Keratinocyte (primary cell): ENCODE measurements around the gene BTRC. TPM values are rescaled to one million over a fixed set of nuclear protein-coding genes. Genes with fewer than 3 reads are reported as not detected.
"Not testable (repeated sequence)": the region's sequence is repeated elsewhere in the genome, so short reads cannot be mapped to it uniquely, and the experiment has no call there.

Experiments used
- DNase-seq: peaks from one replicate; pipeline ENCODE4 v3.0.0-alpha.2; 2011; ENCODE audit warnings: low read depth, missing footprints, low spot score
- FAIRE-seq: peaks from 2 replicates; lab custom pipeline; 2011; peaks lifted over from hg19 to GRCh38; lab: Jason Lieb, UNC
- H2AFZ ChIP-seq: 2 replicates; pipeline ENCODE4 v1.6.0; 2012; ENCODE audit warnings: low read length, control low read depth, inconsistent platforms; ENCODE audit not compliant: control insufficient read depth
- H3K27ac ChIP-seq: 2 replicates; pipeline ENCODE4 v1.5.1; 2011; ENCODE audit warnings: low read length; ENCODE audit not compliant: control insufficient read depth, insufficient read depth
- H3K27me3 ChIP-seq: 3 replicates; pipeline ENCODE4 v1.6.0; 2011; ENCODE audit warnings: low read length; ENCODE audit not compliant: control insufficient read depth, insufficient read depth; ENCODE audit errors: extremely low read depth
- H3K36me3 ChIP-seq, 2 experiments: 2 replicates in 1 of 2; 3 replicates in 1 of 2; pipeline ENCODE4 v1.5.1; 2011; ENCODE audit warnings: low read length in 2 of 2, mild to moderate bottlenecking in 1 of 2; ENCODE audit not compliant: control insufficient read depth in 2 of 2, insufficient read depth in 2 of 2; ENCODE audit errors: extremely low read depth in 1 of 2
- H3K4me1 ChIP-seq: 3 replicates; pipeline ENCODE4 v1.5.1; 2011; ENCODE audit warnings: low read length; ENCODE audit not compliant: control insufficient read depth, insufficient read depth; ENCODE audit errors: extremely low read depth
- H3K4me2 ChIP-seq: 3 replicates; pipeline ENCODE4 v1.6.0; 2011; ENCODE audit warnings: low read depth, low read length; ENCODE audit not compliant: control insufficient read depth, insufficient read depth; ENCODE audit errors: extremely low read depth
- H3K4me3 ChIP-seq, 3 experiments: fragments of 200-600 bp in 1 of 3; sonication (generic) in 1 of 3; 2 replicates in 2 of 3; 3 replicates in 1 of 3; pipeline ENCODE4 v1.5.1; 2011 to 2016; ENCODE audit warnings: low read length in 3 of 3, mild to moderate bottlenecking in 3 of 3, control low read depth in 2 of 3, inconsistent platforms in 1 of 3, low read depth in 1 of 3, mixed read lengths in 1 of 3, mixed run types in 1 of 3, moderate library complexity in 1 of 3; ENCODE audit not compliant: control insufficient read depth in 2 of 3, insufficient read depth in 2 of 3; ENCODE audit errors: extremely low read depth in 1 of 3
- H3K79me2 ChIP-seq: 2 replicates; pipeline ENCODE4 v1.6.0; 2012; ENCODE audit warnings: low read length; ENCODE audit not compliant: control insufficient read depth, insufficient read depth
- H3K9ac ChIP-seq: 3 replicates; pipeline ENCODE4 v1.6.0; 2011; ENCODE audit warnings: low read length; ENCODE audit not compliant: control insufficient read depth, insufficient read depth; ENCODE audit errors: extremely low read depth
- H3K9me1 ChIP-seq: 3 replicates; pipeline ENCODE4 v1.6.0; 2011; ENCODE audit warnings: low read length; ENCODE audit not compliant: control insufficient read depth, insufficient read depth; ENCODE audit errors: extremely low read depth
- H3K9me3 ChIP-seq: 2 replicates; pipeline ENCODE4 v1.5.1; 2012; ENCODE audit warnings: low read depth, low read length; ENCODE audit not compliant: control insufficient read depth
- H4K20me1 ChIP-seq: 3 replicates; pipeline ENCODE4 v1.6.0; 2011; ENCODE audit warnings: low read length; ENCODE audit not compliant: control insufficient read depth, insufficient read depth; ENCODE audit errors: extremely low read depth
- EZH2 ChIP-seq: IDR thresholded peaks from one replicate; pipeline ENCODE4 v1.6.1; 2012; ENCODE audit warnings: inconsistent platforms, mild to moderate bottlenecking, low read length, moderate library complexity
- dilution Hi-C: fragments of 300-500 bp; cut with MboI; formaldehyde crosslinking; loops from one replicate; pipeline ENCODE4 v1.7.0; 2020; ENCODE audit warnings: low sequenced_read_pairs; ENCODE audit not compliant: extremely low pct_ligation_motif_present
- polyA plus RNA-seq, 5 experiments: library from polyadenylated mRNA; depleted of rRNA in 3 of 5; stranded (reverse) in 3 of 5; stranded (forward) in 1 of 5; unstranded in 1 of 5; fragments of >200 nt; gene quantifications; 1 replicate in 1 of 5; 2 replicates in 3 of 5; 3 replicates in 1 of 5; pipeline versions ENCODE4 v1.2.1 to v1.2.3, GENCODE V29; 2011 to 2012; ENCODE audit warnings: missing spikeins in 2 of 5, low read depth in 1 of 5, low replicate concordance in 1 of 5
- TF ChIP-seq, protein P1 (sequence below), 3 experiments: IDR thresholded peaks in 1 of 3; conservative IDR thresholded peaks in 1 of 3; optimal IDR thresholded peaks in 1 of 3; 2 replicates in 2 of 3; 3 replicates in 1 of 3; pipeline versions ENCODE3 to v1.5.1; 2011; ENCODE audit warnings: low read length in 3 of 3, mild to moderate bottlenecking in 3 of 3, moderate library complexity in 2 of 3, control low read depth in 1 of 3, inconsistent platforms in 1 of 3; ENCODE audit not compliant: insufficient read depth in 2 of 3; ENCODE audit errors: extremely low read depth in 1 of 3

BTRC gene
- polyA plus RNA-seq, 1 donor (not counting 4 experiments of a cell fraction or from before 2014, with no cell fraction given) = 21.7 TPM

DNA sequence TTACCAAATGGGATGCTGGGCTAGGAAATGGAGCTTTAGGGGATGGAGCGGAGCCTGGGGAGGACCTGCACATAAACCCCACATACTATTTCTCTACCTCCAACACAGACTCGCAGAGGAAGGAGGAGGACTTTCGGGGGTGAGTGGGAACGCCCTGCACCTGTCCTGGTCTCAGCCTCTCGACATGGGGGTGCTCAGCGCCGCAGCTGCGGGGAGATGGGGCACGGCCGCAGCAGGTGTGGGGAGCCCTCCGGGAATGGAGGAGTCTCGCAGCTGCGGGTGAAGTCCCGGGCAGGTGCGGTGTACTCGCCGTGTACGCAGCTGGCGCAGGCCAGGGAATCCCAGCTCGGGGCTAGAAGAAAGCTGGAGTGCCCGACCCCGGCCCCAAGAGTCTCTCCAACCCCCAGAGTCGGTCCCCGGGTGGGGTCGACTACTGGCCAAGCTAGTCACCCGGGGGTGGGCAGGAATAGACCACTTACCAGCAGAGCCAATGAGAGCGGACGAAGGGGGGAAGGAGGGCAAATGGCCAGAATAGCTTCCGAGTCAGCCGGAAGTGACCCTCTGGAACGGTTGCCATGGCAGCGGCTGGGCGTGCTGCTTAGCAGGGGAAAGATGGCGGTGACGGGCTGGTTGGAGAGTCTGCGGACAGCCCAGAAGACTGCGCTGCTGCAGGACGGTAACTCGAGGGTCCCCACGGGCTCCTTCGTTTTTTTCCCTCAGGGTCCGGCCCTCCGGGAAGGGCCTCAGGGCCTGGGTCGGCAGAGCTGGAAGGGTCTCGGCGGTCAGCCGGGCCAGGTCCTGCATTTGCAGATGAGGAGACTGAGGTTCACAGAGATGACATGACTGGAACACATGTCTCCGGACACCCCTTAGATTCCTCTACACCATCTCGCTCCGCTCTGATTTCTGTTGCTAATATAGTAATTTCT, 234.0 kb downstream of the BTRC start, which contains the start of the genes DPCD and POLL:
DPCD (plus strand) TSS at position 597 of the 929 bp plus-strand sequence; CDS start at position 613, 16 bp downstream.
POLL (minus strand) TSS at position 533 of the 929 bp plus-strand sequence. CDS start 897 bp downstream, outside the sequence.
- Histone ChIP-seq H3K4me1 (peaks cover 17% of the 10 kb centered on the region), H3K4me2 (peak within 1 kb of the TSS; percentile 98), H3K27ac (peak within 1 kb of the TSS; percentile 42), H3K4me3 (peak within 1 kb of the TSS; percentile 64 to 97 (median 66)), H3K79me2 (peaks cover 11% of the 10 kb centered on the region), H3K9ac (peak within 1 kb of the TSS; percentile 73), H3K27me3 (no peaks in the 10 kb centered on the region), H3K9me1 (no peaks in the 10 kb centered on the region), H3K9me3 (no peaks in the 10 kb centered on the region), H4K20me1 (no peaks in the 10 kb centered on the region), H2AFZ (peak within 1 kb of the TSS; percentile 94), H3K36me3 (peaks cover 5 to 8% of the 10 kb centered on the region in 2 experiments)
- TF ChIP-seq, protein P1, sequence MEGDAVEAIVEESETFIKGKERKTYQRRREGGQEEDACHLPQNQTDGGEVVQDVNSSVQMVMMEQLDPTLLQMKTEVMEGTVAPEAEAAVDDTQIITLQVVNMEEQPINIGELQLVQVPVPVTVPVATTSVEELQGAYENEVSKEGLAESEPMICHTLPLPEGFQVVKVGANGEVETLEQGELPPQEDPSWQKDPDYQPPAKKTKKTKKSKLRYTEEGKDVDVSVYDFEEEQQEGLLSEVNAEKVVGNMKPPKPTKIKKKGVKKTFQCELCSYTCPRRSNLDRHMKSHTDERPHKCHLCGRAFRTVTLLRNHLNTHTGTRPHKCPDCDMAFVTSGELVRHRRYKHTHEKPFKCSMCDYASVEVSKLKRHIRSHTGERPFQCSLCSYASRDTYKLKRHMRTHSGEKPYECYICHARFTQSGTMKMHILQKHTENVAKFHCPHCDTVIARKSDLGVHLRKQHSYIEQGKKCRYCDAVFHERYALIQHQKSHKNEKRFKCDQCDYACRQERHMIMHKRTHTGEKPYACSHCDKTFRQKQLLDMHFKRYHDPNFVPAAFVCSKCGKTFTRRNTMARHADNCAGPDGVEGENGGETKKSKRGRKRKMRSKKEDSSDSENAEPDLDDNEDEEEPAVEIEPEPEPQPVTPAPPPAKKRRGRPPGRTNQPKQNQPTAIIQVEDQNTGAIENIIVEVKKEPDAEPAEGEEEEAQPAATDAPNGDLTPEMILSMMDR (optimal IDR thresholded peaks at IDR 0.05 in 1 of 3, IDR thresholded peaks at IDR 0.05 in 1 of 3, conservative IDR thresholded peaks at IDR 0.05 in 1 of 3; ENCODE audit: extremely low read depth in 1 of 3, insufficient read depth in 2 of 3, low read length in 3 of 3) = no peak
- no peak for TF ChIP-seq EZH2
- DNase-seq (no peak), FAIRE-seq (peak; percentile 85)
- dilution Hi-C loops = no loop called here

DNA sequence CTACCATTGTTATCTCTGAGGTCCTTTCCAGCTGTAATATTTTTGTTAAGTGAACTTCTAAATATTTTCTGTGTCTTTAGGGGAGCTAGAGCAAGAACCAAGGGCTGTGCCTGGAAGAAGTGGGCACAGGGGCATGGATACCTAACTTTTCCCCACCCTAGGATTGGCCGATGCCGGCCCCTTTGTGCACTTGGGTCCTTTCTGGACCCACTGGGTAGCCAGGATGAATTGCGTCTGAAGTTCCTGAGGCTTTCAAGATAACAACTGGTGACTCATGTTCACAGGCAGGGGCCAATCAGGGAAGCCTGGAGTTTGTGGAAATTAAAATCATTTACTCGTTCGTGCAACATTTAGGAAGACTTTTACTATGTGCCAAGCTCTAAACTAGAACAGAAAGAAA, 234.9 kb downstream of the BTRC start:
- FAIRE-seq = no peak
- peak overlapping the region; percentile 98 for H3K4me2 ChIP-seq
- H3K36me3 ChIP-seq = peaks cover 1 to 3% of the 10 kb centered on the region in 2 experiments
- H3K9me3 ChIP-seq = no peaks in the 10 kb centered on the region
- DNase-seq = no peak
- peaks cover 17% of the 10 kb centered on the region for H3K4me1 ChIP-seq
- TF ChIP-seq, protein P1 (optimal IDR thresholded peaks at IDR 0.05 in 1 of 3, IDR thresholded peaks at IDR 0.05 in 1 of 3, conservative IDR thresholded peaks at IDR 0.05 in 1 of 3; ENCODE audit: extremely low read depth in 1 of 3, insufficient read depth in 2 of 3, low read length in 3 of 3) = no peak
- dilution Hi-C loops = no loop called here
- H3K27ac ChIP-seq = peak overlapping the region; percentile 42
- no peaks in the 10 kb centered on the region for H3K27me3 ChIP-seq
- H3K4me3 ChIP-seq = peak overlapping the region; percentile 64 to 97 (median 66)
- peak overlapping the region; percentile 73 for H3K9ac ChIP-seq
- H3K9me1 ChIP-seq = no peaks in the 10 kb centered on the region
- no peaks in the 10 kb centered on the region for H4K20me1 ChIP-seq
- H3K79me2 ChIP-seq = peaks cover 11% of the 10 kb centered on the region
- peak overlapping the region; percentile 18 for H2AFZ ChIP-seq

- dilution Hi-C loops, H3K4me2 ChIP-seq: not testable (repeated sequence)
Measured at GRCh38 chr10:101593331-101593730, 239.4 kb downstream of the BTRC start.

More at GRCh38 chr10:101593331-101593730, 239.4 kb downstream of the BTRC start:
- not testable (repeated sequence) for FAIRE-seq, H3K4me1 ChIP-seq, H3K27me3 ChIP-seq, H3K36me3 ChIP-seq, H3K9me1 ChIP-seq, DNase-seq, H3K79me2 ChIP-seq, H2AFZ ChIP-seq, H3K9ac ChIP-seq, H3K4me3 ChIP-seq, H3K9me3 ChIP-seq, H4K20me1 ChIP-seq, H3K27ac ChIP-seq
